Activated CD4-positive, CD25-positive, alpha-beta regulatory T cell treated with anti-CD3 and anti-CD28 coated beads, Interleukin-2, amount 50 U/mL, for 16 hours (primary cell): ENCODE data around the gene SAFB2.

Experiments used
- DNase-seq: peaks from one replicate; pipeline ENCODE4 v3.0.0-alpha.2; 2020; ENCODE audit warnings: low read depth, low spot score

Gene SAFB2

GRCh38 chr19:5579697-5580096, 42.9 kb downstream of the SAFB2 start:
- DNase-seq = no peak

DNA sequence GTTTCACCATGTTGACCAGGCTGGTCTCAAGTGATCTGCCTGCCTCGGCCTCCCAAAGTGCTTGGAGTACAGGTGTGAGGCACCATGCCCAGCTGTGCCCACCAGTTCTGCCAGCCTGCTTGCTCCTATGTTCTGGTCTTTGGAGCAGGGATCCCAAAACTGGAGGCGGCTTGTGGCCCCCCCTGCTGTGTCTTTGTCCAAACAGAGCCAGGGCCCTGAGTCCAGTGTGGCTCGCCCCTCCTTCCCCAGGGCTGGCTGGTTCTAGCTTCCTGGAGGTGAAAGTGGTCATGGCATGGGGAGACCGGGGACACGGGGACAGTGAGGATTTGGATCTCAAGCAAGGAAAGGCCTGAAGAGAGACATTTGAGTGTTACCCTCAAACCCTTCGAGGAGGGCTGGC, 43.3 kb downstream of the SAFB2 start:
- no peak for DNase-seq

- peak; percentile 34 for DNase-seq
Measured at GRCh38 chr19:5578097-5578846, 44.3 kb downstream of the SAFB2 start.

DNA sequence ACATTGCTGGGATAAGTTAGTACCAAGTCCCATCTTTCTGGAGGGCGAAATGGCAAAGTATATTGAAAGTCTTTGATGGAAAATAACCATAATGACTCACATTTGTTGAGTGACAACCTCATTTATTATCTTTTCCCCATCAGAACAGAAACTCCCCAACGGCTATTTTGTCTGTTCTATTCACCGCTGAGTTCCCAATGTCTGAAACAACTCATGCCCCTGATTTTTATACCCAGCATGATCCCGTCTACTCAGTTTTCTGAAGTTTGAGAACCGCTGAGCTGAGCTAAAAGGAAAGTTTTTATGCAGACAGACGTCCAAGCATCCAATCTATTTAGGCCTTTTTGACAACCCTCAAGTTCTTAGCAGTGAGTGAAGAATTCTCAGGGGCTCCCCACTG, 47.0 kb downstream of the SAFB2 start:
- no peak for DNase-seq

DNA sequence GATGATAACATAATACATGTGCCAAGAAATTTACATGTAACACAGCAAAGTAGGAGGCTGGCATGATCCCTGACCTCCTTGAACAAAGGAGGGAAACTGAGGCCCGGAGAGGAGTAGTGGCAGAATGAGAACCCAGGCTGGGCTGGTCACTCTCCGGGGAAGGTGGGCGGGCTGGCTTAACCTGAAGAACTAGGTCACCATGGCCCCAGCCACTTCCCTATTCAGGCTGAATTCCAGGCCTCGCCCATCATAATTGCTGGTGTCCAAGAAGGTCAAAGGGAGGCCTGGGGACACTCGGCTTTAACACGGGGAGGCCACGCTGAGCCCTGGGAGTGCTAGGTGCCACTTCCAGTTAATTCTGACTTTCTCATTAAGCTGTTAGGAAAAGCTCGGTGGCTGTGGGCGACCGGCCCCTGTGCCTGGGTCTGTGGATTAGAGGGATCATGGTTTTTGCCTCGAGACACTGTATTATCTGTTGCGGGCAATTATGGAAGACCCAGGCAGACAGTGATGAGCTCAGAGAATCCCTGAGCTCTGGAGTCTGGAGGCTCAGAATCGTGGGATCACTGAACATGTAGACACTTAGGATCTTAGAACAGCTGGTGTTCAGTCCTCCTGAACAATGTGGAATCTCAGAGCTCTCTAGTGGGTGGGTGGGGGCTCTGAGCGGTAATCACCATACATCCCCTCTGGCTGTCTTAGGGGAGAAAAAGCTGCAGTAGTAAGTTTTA, 49.9 kb downstream of the SAFB2 start:
- no peak for DNase-seq

- no peak for DNase-seq
Measured at GRCh38 chr19:5571777-5572176, 50.8 kb downstream of the SAFB2 start.

DNA sequence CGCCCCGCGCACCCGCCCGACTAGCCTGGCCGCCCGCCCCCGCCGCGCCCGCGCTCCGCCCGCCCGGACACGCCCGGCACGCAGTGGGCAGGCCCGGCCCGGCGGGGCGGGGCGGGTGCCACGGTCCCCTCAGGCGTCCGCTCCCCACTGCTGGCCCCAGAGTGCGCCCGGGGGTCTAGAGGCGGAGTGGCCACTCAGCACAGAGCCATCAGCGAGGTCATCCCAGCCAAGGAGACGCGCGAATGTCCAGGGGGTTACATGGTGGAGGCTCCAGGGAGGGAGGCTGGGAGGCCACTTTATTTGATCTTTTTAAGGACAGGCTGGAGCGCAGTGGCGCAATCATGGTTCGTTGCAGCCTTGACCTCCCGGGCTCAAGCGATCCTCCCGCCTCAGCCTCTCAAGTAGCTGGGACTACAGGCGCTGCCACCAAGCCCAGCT, 54.6 kb downstream of the SAFB2 start:
- DNase-seq = no peak

- no peak for DNase-seq
Measured at GRCh38 chr19:5567360-5567969, 55.1 kb downstream of the SAFB2 start, which contains the start of gene TINCR. TINCR (minus strand) TSS chr19:5567953.

- DNase-seq = no peak
Measured at GRCh38 chr19:5564930-5565329, 57.6 kb downstream of the SAFB2 start.

GRCh38 chr19:5563935-5564612, 58.5 kb downstream of the SAFB2 start:
- DNase-seq = no peak

GRCh38 chr19:5563008-5563431, 59.6 kb downstream of the SAFB2 start:
- no peak for DNase-seq

DNA sequence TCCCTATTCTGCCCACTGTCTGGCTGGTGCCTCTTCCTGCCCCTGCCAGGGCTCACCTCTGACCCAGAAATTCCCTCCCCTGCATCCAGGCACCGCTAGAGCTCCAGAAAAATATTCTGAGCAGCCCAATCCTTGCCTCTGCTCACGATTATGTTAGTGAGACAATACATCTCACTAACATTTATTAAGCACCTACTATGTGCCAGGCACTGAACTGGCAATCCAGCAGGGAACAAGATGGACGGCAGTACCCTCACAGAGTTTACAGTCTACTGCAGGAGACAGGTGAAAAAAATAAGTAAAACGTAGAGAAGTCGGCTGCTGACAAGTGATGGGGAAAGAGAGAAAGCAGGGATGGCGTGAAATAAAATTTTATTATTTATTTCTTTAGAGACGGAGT, 60.3 kb downstream of the SAFB2 start:
- DNase-seq = no peak

DNA sequence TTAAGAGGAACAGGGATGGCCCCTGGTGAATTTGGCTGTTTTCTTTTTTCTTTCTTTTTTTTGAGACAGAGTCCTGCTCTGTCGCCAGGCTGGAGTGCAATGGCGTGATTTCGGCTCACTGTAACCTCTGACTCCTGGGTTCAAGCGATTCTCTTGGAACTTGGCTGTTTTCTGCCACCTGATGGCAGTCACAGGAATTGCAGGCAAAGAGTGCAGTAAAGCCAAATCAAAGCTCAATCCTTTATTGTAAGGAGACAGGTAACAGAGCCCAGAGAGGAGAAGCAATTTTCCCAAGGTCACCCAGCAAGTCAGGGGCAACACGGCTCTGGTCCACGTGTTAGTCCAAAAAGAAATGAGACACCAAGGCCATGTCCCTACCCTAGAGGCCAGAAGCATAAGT, 61.0 kb downstream of the SAFB2 start:
- no peak for DNase-seq

DNA sequence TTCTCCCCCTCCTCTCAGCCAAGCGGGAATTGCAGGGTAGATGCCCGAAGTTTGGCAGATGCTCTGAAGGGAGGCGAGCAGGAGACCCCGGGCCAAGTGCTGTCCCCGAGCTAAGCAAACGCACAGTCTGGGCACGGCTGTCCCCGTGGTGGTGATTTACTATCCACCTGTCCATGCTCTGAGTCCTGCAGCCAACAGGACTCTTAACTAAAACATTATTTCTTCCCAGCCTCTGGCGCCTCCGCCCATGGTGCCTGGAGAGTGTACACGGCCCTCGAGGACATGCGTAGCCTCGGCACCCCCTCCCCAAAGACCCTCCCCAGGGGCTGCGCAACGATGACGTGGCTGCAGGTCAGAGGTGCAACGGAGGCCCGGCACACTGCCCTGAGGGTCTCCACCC, 62.4 kb downstream of the SAFB2 start:
- no peak for DNase-seq

DNA sequence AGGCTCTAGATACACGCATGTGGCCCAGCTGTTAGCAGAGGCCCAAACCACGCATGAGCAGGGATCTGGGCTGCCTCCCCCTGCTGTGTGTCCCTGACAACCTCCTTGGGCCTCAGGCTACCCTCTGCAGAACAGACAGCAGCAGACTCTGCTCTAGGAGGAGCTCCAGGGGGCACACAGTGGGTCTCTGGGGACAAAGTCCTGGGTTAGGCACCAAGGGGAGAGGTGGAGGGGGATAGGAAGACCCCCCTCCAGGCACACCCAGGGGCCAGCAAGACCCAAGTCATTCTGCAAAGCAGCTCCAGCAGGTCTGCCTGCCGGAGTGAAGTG, 62.8 kb downstream of the SAFB2 start:
- no peak for DNase-seq

DNA sequence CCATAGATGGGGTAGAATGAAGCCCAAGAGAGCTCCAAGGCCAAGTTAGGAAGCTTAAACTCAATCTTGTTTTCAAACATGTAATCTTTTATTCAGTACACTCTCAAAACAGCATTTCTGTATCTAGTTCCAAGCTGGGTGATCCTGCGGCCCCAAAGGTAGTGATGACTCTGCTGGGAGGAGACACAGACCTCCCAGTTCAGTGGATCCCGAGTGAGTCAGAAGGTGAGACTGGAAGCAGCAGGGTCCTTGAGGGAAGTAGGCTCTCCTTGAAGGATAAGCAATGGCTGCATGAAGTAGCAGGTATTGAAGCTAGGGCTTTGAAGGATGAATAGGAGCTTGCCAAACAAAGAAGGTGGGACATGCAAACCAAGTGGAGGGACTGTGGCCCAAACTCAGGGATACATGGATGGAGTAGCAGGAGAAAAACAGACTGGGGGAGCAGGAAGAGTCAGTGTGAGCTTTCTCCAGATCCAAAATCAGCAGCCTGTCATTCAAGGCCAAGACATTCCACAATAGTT, 64.4 kb downstream of the SAFB2 start:
- no peak for DNase-seq

DNA sequence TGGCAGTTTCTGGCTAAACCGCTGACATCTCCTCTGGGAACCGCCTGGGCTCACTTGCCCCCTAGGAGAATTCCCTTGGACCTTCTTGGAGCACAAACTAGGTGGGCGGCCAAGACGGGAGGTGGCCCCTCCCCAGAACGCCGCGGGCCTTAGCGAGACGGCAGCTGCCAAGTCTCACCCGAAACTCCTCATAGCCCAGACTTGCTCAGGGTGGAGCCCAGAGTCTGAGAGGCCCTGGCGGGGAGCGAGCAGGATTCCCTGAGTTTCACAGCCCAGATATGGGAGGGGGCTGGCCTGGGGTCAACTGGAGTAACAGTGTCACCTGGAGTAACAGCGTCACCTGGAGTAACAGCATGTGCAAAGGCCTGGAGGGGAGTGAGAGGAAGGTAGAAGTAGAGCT, 64.9 kb downstream of the SAFB2 start:
- no peak for DNase-seq

DNA sequence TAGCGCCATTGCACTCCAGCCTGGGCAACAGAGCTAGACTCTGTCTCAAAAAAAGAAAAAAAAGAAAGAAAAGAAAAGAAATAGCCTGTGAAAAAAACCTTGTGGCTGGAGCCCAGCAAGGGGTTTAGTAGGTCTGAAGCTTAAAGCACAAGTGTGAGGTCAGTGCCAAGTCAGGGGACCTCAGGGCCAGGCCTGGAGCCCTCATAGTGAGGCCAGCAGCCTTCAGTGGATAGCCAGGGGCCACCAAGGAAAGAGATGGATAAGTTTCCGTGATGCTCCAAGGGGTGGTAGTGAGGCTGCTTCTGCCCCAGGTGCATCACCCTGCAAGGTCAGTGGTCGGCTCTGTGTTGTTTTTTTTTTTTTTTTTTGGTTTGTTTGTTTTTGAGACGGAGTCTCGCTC, 67.7 kb downstream of the SAFB2 start:
- no peak for DNase-seq

DNA sequence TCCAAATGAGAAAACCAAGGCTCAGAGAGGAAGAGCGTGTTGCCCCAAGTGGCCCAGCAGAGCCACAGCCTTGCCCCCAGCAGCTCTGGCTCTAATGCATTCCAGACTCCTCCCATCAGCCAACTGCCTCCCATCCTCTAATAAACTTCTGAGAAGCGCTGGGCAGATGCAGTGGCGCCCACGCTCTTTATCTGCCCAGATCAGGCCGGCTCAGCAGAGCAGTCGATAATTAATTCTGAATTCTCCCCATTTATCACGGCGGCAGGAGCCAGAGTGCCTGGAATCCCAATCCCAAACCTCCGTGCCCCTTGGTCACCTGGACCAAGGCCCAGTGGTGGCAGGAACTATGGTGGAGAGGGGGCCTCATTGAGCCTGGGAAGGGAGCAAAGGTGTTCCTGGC, 68.7 kb downstream of the SAFB2 start:
- no peak for DNase-seq

GRCh38 chr19:5547881-5548280, 74.7 kb downstream of the SAFB2 start:
- DNase-seq = no peak

GRCh38 chr19:5545984-5546383, 76.6 kb downstream of the SAFB2 start:
- no peak for DNase-seq

DNA sequence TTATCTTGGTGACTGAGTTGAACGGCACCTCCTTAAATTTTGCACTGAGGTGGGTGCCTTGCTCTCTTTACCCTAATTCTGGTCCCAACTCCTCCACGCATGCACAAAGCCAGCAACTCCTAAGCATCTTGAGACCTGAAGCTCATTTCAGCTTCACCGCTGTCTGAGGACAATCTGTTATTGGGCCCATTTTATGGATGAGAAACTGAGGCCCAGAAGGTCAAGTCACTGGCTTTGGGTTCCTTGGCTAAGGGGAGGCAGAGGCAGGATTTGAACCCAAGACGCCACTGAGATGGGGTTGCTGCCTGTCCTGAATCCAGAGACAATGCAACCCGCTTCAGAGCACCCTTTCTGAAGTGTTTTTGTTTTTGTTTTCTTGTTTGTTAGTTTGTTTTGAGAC, 77.5 kb downstream of the SAFB2 start:
- DNase-seq = no peak
